ENCODE measurements around the gene OR2G6.

The OR2G6 gene

DNA sequence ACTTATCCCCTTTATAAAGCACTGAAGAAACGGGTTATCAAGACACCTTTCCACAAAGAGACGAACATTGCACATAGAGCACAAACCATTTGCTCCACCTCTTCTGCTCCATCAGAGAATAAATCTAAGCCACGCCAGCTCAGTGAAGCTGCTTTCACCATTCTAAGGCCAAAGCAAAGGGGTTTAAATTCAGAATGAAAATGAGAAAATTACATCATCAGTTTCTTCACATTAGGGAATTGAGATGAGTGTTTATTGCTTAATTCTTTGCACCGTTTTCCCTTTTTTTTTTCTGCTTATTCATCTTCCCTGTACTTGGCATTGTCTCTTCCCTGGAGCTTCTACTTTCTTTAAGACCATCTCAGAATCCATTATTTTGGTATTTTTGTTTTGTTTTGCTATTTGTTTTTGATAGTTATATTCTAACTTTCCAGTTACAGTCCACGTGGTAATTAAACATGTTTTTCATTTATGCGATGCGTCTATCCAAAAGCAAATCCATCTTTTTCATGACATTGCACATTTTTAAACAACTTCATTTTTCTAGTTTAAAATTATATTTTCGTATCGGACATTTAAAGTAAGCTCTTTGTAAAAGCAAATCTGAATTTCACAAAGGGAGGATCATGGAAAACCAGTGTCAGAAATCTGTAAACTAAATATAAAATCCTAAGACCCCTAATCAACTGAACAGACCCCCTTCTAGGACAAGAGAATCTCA, 68.5 kb downstream of the OR2G6 start:
- DNase-seq, result no peak

Measured in NCI-H187 (cell line).